ENCODE results near the gene NAT9. TPM values are rescaled to one million over a fixed set of nuclear protein-coding genes. Genes with fewer than 3 reads are reported as not detected.

NAT9 gene
- total and polyA plus RNA-seq, 11 donors: 7.9 to 36.6 (median 18.2) TPM

DNA sequence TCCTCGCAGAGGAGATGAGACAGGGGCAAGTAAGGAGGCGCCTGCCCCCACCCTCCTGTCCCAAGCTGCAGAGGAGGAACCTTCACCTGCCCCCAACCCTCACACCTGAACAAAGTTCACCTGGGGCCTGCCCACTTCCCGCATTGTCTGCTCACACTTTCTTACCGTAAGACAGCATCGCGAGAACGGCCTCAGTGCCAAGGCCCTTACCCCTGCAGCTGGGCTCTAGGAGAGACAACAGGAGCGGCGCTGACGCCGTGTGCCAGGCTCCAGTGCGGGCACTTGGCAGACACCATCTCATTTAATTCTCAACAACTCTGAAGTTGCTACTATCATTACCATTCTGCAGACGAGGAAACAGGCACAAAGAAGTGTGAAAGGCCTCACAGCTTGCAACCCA lies 4.1 kb downstream of the NAT9 start:
- Histone ChIP-seq H3K9me3 (no peaks in the 10 kb centered on the region), H3K36me3 (peaks cover 0 to 61% (median 31%) of the 10 kb centered on the region in 9 donors), H3K27me3 (no peaks in the 10 kb centered on the region), H3K27ac (no peak overlapping the region), H3K4me1 (peaks cover 0 to 63% (median 37%) of the 10 kb centered on the region in 12 donors), H3K4me3 (no peak overlapping the region)
- intact Hi-C loops (cut with DNase I): loop anchor here in 2 of 10 donors (5.0 kb wide), 2 partner anchors 35 to 115 kb away; partner anchors contain the start of gene RAB37 (in 1 of the 2)
- TF ChIP-seq, protein P1, sequence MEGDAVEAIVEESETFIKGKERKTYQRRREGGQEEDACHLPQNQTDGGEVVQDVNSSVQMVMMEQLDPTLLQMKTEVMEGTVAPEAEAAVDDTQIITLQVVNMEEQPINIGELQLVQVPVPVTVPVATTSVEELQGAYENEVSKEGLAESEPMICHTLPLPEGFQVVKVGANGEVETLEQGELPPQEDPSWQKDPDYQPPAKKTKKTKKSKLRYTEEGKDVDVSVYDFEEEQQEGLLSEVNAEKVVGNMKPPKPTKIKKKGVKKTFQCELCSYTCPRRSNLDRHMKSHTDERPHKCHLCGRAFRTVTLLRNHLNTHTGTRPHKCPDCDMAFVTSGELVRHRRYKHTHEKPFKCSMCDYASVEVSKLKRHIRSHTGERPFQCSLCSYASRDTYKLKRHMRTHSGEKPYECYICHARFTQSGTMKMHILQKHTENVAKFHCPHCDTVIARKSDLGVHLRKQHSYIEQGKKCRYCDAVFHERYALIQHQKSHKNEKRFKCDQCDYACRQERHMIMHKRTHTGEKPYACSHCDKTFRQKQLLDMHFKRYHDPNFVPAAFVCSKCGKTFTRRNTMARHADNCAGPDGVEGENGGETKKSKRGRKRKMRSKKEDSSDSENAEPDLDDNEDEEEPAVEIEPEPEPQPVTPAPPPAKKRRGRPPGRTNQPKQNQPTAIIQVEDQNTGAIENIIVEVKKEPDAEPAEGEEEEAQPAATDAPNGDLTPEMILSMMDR (IDR thresholded peaks at IDR 0.05): no peak
- no peak for TF ChIP-seq POLR2A (IDR thresholded peaks at IDR 0.05)
- DNase-seq: no peak
- no peak for ATAC-seq
- WGBS, 4 donors: 88 to 94% (median 92%) methylated on average over 13 of the region's 13 CpGs

DNA sequence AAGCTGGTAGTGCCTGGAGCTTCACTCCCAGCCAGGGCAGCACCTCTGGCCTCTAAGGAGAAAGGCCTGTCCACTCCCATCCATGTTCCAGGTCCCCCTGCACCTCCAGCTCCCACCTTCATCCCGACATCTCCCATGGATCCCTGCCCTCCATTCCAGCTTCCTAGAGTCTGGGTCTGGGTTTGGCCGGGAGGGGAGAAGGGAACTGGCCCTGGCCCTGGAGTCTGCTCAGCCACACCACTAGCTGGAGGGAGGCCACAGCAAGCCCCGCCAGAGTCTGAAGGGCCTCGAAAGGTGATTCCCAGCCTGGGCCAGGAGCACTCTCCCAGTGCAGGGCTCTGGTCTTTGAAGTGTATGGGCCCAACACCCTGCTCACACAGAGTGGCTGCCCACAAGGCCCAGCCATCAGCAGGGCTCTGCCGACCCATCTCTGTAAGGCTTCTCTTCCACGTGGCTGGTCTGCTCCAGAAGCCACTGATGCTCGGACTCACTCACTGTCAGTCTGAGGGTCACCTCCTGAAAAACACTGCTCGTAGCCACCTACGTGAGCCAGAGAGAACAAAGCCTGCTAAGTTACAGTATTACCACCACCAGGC lies 4.7 kb downstream of the NAT9 start:
- Histone ChIP-seq H3K9me3 (no peaks in the 10 kb centered on the region), H3K4me1 (peaks cover 0 to 63% (median 34%) of the 10 kb centered on the region in 12 donors), H3K36me3 (peaks cover 0 to 66% (median 31%) of the 10 kb centered on the region in 9 donors), H3K27me3 (no peaks in the 10 kb centered on the region), H3K27ac (no peak overlapping the region), H3K4me3 (no peak overlapping the region)
- ATAC-seq (no peak), DNase-seq (no peak)
- WGBS, 4 donors: 83 to 88% (median 86%) methylated on average over 4 to 9 of the region's 9 CpGs
- intact Hi-C loops (cut with DNase I): loop anchor here in 4 of 10 donors (2.0 to 5.0 kb wide), 3 partner anchors 27 to 114 kb away; partner anchors contain the start of gene RAB37 (in 1 of the 4)
- no peak for TF ChIP-seq POLR2A (IDR thresholded peaks at IDR 0.05)
- TF ChIP-seq, protein P1 (IDR thresholded peaks at IDR 0.05): no peak

DNA sequence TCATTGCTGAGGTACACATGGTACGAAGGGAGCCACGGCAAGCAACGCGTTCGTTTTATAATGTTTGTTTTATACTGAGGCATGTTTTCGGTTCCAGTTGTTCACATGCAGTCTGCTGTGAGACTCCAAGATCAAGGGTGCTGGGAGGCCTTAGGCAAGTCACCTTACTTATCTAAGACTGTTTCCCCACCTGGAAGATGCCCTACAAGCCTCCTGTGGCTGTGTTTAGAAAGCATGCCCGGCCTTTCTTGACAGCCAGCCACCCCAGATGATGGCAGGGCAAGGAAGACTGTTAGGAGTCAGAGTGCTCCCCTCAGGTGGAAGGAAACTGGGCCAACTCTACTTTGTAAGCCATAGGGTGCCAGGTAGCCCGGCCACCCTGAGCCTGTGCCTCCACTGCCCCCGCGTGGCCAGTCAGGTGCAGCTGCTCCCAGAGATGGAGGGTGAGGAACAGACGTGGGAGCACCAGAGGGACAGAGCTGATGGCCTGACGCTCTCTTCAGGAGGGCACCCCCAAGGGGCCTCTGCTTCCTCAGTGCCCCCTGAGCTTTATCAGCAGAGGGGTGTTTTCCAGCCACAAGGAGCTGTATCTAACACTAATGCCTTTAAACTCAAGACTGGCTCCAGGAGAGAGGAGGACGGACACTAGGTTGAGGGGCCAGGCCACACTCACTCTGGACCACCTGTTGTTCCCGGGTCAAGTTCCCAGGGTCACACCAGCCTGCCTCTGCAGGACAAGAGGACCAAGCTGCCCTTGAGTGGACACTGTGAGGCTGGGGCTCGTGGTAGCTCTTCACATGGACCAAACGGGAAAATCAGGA lies 5.4 kb downstream of the NAT9 start:
- H3K4me3 ChIP-seq: no peak overlapping the region
- peaks cover 0 to 74% (median 31%) of the 10 kb centered on the region in 9 donors for H3K36me3 ChIP-seq
- TF ChIP-seq, protein P1 (IDR thresholded peaks at IDR 0.05): peak; percentile 68 to 86 (median 76)
- TF ChIP-seq POLR2A (IDR thresholded peaks at IDR 0.05): no peak
- no peaks in the 10 kb centered on the region for H3K9me3 ChIP-seq
- intact Hi-C loops (cut with DNase I): loop anchor here in 8 of 10 donors (1.0 to 5.0 kb wide), 4 partner anchors 26 to 113 kb away; partner anchors contain the start of gene RAB37 (in 1 of the 8)
- DNase-seq: peak; percentile 61 to 85 (median 72)
- H3K4me1 ChIP-seq: peaks cover 0 to 62% (median 33%) of the 10 kb centered on the region in 12 donors
- 66 to 76% (median 69%) methylated on average over 15 to 16 of the region's 16 CpGs for WGBS, 4 donors
- no peak overlapping the region for H3K27ac ChIP-seq
- ATAC-seq: peak; percentile 44 to 68 (median 60)
- no peaks in the 10 kb centered on the region for H3K27me3 ChIP-seq
